Globus pallidus (tissue), 1 donor: Measurements from ENCODE around the gene NUDT14.

Source experiments
- DNase-seq: peaks from one replicate; pipeline ENCODE4 v3.0.0-alpha.2; 2015; ENCODE audit warnings: low spot score

The NUDT14 gene

GRCh38 chr14:105180592-105181548 lies at the start of gene NUDT14:
Gene NUDT14, minus strand, starts transcription at chr14:105181312. Its CDS starts 103 bp downstream, at chr14:105181209.
- DNase-seq: no peak

GRCh38 chr14:105229099-105229655 lies 48.1 kb upstream of the NUDT14 start:
- DNase-seq: no peak

GRCh38 chr14:105228562-105228961 lies 47.5 kb upstream of the NUDT14 start:
- DNase-seq: no peak

- no peak for DNase-seq
Measured at GRCh38 chr14:105227346-105227745, 46.2 kb upstream of the NUDT14 start.

- no peak for DNase-seq
Measured at GRCh38 chr14:105226198-105226597, 45.1 kb upstream of the NUDT14 start.

GRCh38 chr14:105224845-105225570 lies 43.9 kb upstream of the NUDT14 start:
- no peak for DNase-seq

- DNase-seq: no peak
Measured at GRCh38 chr14:105223770-105224544, 42.8 kb upstream of the NUDT14 start.

GRCh38 chr14:105223260-105223659 lies 42.1 kb upstream of the NUDT14 start:
- DNase-seq: no peak

GRCh38 chr14:105221598-105222178 lies 40.6 kb upstream of the NUDT14 start:
- no peak for DNase-seq

- no peak for DNase-seq
Measured at GRCh38 chr14:105220699-105221597, 39.8 kb upstream of the NUDT14 start.

- no peak for DNase-seq
Measured at GRCh38 chr14:105219753-105220152, 38.6 kb upstream of the NUDT14 start.

GRCh38 chr14:105219043-105219612 lies 38.0 kb upstream of the NUDT14 start:
- DNase-seq: no peak

- no peak for DNase-seq
Measured at GRCh38 chr14:105218611-105219010, 37.5 kb upstream of the NUDT14 start.

GRCh38 chr14:105217774-105218173 lies 36.7 kb upstream of the NUDT14 start:
- DNase-seq: no peak

- DNase-seq: no peak
Measured at GRCh38 chr14:105216490-105217247, 35.6 kb upstream of the NUDT14 start.

- DNase-seq: no peak
Measured at GRCh38 chr14:105215602-105216001, 34.5 kb upstream of the NUDT14 start.

GRCh38 chr14:105214324-105214915 lies 33.3 kb upstream of the NUDT14 start:
- DNase-seq: no peak

- DNase-seq: no peak
Measured at GRCh38 chr14:105213361-105213760, 32.2 kb upstream of the NUDT14 start.
